Tongue (tissue), 2 donors: ENCODE data around the gene FGF10. TPM values are rescaled to one million over a fixed set of nuclear protein-coding genes. Genes with fewer than 3 reads are reported as not detected.

Source experiments
- DNase-seq: peaks from one replicate; pipeline ENCODE4 v3.0.0-alpha.2; 2015
- total RNA-seq: library from RNA; depleted of rRNA; stranded (reverse); fragments of >200 nt; gene quantifications from one replicate; pipeline ENCODE4 v1.2.3, GENCODE V29; 2014

FGF10 gene
- total RNA-seq, 1 donor from 2014 or later, result 18.4 TPM

- DNase-seq, result no peak
These were observed 132.0 kb downstream of the FGF10 start for GRCh38 chr5:44257221-44257620.
